ENCODE data around the gene ASF1B.

The ASF1B gene

GRCh38 chr19:14086098-14086497 is 50.3 kb downstream of the ASF1B start:
- TF ChIP-seq TEAD4 (IDR thresholded peaks at IDR 0.05) (no peak), ZBTB7A (IDR thresholded peaks at IDR 0.05; ENCODE audit: low read depth) (no peak), USF1 (IDR thresholded peaks at IDR 0.05) (no peak), YY1 (IDR thresholded peaks at IDR 0.05; ENCODE audit: low read depth) (no peak), TAF1 (IDR thresholded peaks at IDR 0.05; ENCODE audit: low read depth) (no peak), FOXM1 (IDR thresholded peaks at IDR 0.05; ENCODE audit: borderline replicate concordance, low read depth) (no peak), RAD21 (IDR thresholded peaks at IDR 0.05; ENCODE audit: low read depth) (no peak), REST (IDR thresholded peaks at IDR 0.05; ENCODE audit: low read depth) (no peak), MAX (IDR thresholded peaks at IDR 0.05) (no peak), NFIC (IDR thresholded peaks at IDR 0.05) (no peak)

GRCh38 chr19:14085309-14085995 is 50.9 kb downstream of the ASF1B start, which contains the start of gene C19orf67:
Gene C19orf67 (minus strand): TSS chr19:14085783. CDS start chr19:14085627, 156 bp downstream.
- TF ChIP-seq CEBPB (IDR thresholded peaks at IDR 0.05) (no peak), FOXM1 (IDR thresholded peaks at IDR 0.05; ENCODE audit: borderline replicate concordance, low read depth) (no peak), TAF1 (IDR thresholded peaks at IDR 0.05; ENCODE audit: low read depth) (no peak), EP300 (IDR thresholded peaks at IDR 0.05; ENCODE audit: borderline replicate concordance) (no peak), EGR1 (IDR thresholded peaks at IDR 0.05) (no peak), CREB1 (IDR thresholded peaks at IDR 0.05; ENCODE audit: low read depth) (no peak), TCF12 (IDR thresholded peaks at IDR 0.05; ENCODE audit: low read depth) (no peak), TEAD4 (IDR thresholded peaks at IDR 0.05) (no peak), REST (IDR thresholded peaks at IDR 0.05; ENCODE audit: low read depth) (no peak), RAD21 (IDR thresholded peaks at IDR 0.05; ENCODE audit: low read depth) (no peak)

GRCh38 chr19:14082675-14082960 is 53.8 kb downstream of the ASF1B start:
- no peak for TF ChIP-seq MAX (IDR thresholded peaks at IDR 0.05)
- TF ChIP-seq REST (IDR thresholded peaks at IDR 0.05; ENCODE audit: low read depth), result no peak
- TF ChIP-seq CEBPB (IDR thresholded peaks at IDR 0.05), result no peak
- no peak for TF ChIP-seq ZBTB7A (IDR thresholded peaks at IDR 0.05; ENCODE audit: low read depth)
- no peak for TF ChIP-seq EP300 (IDR thresholded peaks at IDR 0.05; ENCODE audit: borderline replicate concordance)
- TF ChIP-seq TCF12 (IDR thresholded peaks at IDR 0.05; ENCODE audit: low read depth), result no peak
- no peak for TF ChIP-seq USF1 (IDR thresholded peaks at IDR 0.05)
- TF ChIP-seq FOXM1 (IDR thresholded peaks at IDR 0.05; ENCODE audit: borderline replicate concordance, low read depth), result no peak
- TF ChIP-seq TEAD4 (IDR thresholded peaks at IDR 0.05), result no peak
- TF ChIP-seq TAF1 (IDR thresholded peaks at IDR 0.05; ENCODE audit: low read depth), result no peak
- TF ChIP-seq RAD21 (IDR thresholded peaks at IDR 0.05; ENCODE audit: low read depth), result no peak
- TF ChIP-seq EGR1 (IDR thresholded peaks at IDR 0.05), result no peak
- no peak for TF ChIP-seq YY1 (IDR thresholded peaks at IDR 0.05; ENCODE audit: low read depth)
- no peak for TF ChIP-seq CREB1 (IDR thresholded peaks at IDR 0.05; ENCODE audit: low read depth)
- TF ChIP-seq NFIC (IDR thresholded peaks at IDR 0.05), result no peak

- TF ChIP-seq ZBTB7A (IDR thresholded peaks at IDR 0.05; ENCODE audit: low read depth) (peak; percentile 77), USF1 (IDR thresholded peaks at IDR 0.05) (no peak), CREB1 (IDR thresholded peaks at IDR 0.05; ENCODE audit: low read depth) (no peak), EGR1 (IDR thresholded peaks at IDR 0.05) (peak; percentile 51; the same call in 1 of the 2 replicates)
Observed at GRCh38 chr19:14081797-14082674, 54.4 kb downstream of the ASF1B start.
